Ramos (cell line): Measurements from ENCODE around the gene KCNMB2.

Experiments used
- in situ Hi-C: fragments of 300-500 bp; cut with MboI; formaldehyde crosslinking; loops from one replicate; pipeline ENCODE4 v1.14.3; 2022; ENCODE audit warnings: low sequenced_read_pairs; ENCODE audit not compliant: unreplicated experiment

The KCNMB2 gene

GRCh38 chr3:178562947-178563232, 26.7 kb downstream of the KCNMB2 start:
- in situ Hi-C loops = no loop called here

GRCh38 chr3:178567611-178568010, 31.4 kb downstream of the KCNMB2 start:
- in situ Hi-C loops = no loop called here

DNA sequence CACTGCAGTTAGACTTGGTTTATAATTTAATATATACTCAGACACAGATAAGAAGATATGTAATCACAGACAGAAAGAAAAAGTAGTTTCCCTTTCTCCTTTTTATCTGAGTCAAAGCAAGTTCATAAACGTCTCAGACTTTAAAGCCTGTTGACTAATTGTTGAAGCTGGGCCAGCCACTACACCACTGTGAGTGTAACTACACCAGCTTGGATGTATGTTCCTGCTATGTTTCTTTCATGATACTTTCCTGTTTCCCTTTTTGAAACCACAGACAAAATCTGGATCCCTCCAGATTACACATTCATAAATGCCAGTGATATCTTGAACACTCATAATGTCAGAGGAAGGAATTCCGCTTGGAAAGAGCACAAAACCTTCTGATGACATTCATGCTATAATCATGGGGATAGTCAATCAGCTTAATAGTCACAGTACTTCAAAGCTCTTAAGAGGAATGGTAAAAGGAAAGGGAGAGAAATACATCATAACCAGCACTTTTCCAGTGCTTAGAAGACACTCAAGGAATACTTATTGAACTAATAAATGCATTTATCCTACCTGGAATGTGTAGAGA, 32.0 kb downstream of the KCNMB2 start:
- in situ Hi-C loops = no loop called here

DNA sequence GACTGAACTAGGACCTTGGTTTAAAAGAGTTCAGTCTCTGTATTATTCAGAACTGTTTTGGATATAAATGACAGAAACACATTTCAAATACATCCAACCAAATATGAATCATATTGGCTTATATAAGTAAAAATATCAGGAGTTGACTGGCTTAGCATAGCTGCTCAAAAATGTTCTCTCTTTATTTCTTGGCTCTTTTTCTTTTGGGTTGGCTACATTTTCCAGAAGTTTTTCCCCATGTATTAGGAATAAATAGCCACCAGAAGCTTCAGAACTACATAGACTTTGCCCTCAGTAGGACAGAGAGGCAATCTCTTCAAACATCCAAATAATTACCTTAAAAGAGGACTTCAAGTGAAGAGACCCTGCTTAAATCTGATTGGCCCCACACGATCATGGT, 32.7 kb downstream of the KCNMB2 start:
- in situ Hi-C loops = no loop called here

DNA sequence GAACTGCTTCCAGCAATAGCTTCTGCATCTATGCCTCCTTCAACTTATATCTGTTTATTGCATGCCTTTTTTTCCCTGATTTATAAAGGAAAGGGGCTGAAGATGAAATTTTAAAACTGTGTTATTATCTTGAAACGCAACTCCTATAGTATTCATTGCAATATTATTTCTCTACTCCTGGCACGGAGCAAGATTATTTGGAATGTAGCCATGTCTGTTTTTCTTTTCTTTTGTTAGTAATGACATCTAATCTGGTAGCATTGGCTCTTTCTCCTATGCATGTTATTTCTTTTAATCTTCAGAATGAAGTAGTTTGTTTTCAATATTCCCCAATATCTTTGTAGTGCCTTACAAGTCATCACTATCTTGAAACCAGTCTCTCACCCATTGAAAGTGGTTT, 33.6 kb downstream of the KCNMB2 start:
- in situ Hi-C loops = no loop called here

- in situ Hi-C loops = no loop called here
Observed at GRCh38 chr3:178583963-178584575, 47.8 kb downstream of the KCNMB2 start.

DNA sequence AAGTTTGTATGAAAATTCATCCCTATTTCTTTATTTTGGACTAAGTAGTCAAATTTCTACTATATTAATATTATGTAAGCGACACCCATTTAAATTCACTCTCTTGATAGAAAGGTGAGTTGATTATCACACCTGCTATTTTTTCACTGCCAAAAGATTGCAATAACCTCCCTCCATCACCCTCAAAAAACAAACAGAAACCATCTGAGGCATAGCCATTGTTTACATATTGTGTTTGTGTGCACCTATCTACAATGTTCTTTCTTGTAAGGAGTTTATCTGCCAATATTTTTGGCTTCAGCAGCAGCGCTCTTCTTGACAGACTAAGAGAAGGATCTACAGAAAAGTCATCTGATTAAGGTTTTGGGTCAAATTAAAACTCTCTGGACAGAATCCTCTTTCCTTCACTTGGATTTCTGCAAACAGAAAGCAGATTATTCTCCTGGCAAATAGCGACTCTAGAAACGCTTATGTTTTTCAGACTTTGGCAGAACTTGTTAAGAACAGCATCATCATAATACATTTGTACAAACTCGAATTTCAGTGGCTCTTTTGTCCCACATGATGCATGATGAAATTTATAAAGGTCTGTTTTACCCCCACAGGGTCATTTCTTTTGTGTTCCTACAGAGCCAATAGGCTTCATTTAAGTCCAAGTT, 48.6 kb downstream of the KCNMB2 start:
- in situ Hi-C loops = no loop called here

GRCh38 chr3:178585454-178585853, 49.2 kb downstream of the KCNMB2 start:
- in situ Hi-C loops = no loop called here

- in situ Hi-C loops = no loop called here
Observed at GRCh38 chr3:178586076-178586475, 49.8 kb downstream of the KCNMB2 start.

GRCh38 chr3:178588628-178589027, 52.4 kb downstream of the KCNMB2 start:
- in situ Hi-C loops = no loop called here

GRCh38 chr3:178593786-178594185, 57.5 kb downstream of the KCNMB2 start:
- in situ Hi-C loops = no loop called here

GRCh38 chr3:178597371-178597770, 61.1 kb downstream of the KCNMB2 start:
- in situ Hi-C loops = no loop called here

- in situ Hi-C loops = no loop called here
Observed at GRCh38 chr3:178602856-178603255, 66.6 kb downstream of the KCNMB2 start.

- in situ Hi-C loops = no loop called here
Observed at GRCh38 chr3:178603735-178604134, 67.5 kb downstream of the KCNMB2 start.

- in situ Hi-C loops = no loop called here
Observed at GRCh38 chr3:178618197-178618596, 82.0 kb downstream of the KCNMB2 start.

- in situ Hi-C loops = no loop called here
Observed at GRCh38 chr3:178618896-178619295, 82.7 kb downstream of the KCNMB2 start.

GRCh38 chr3:178623666-178624255, 87.5 kb downstream of the KCNMB2 start:
- in situ Hi-C loops = no loop called here

- in situ Hi-C loops = no loop called here
Observed at GRCh38 chr3:178624276-178624675, 88.0 kb downstream of the KCNMB2 start.

- in situ Hi-C loops = no loop called here
Observed at GRCh38 chr3:178625053-178625600, 88.9 kb downstream of the KCNMB2 start.

DNA sequence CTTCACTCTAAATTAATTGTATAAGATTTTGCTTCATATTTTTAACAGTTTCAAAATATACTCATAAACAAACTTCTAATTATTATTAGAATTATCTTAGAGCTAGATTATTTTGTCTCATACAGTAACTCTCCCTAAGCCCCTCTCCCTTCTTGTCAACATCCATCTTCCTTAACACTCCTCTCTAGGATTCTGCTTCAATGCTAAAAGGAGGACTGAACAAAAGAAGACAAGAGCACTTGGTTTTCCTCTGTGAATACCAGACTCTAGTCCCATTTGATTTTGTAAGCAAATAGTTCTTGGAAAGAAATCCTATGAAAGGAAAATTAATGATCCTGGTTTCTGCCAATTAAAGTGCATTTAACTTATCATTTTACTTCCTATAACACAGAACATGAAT, 91.8 kb downstream of the KCNMB2 start:
- in situ Hi-C loops = no loop called here

GRCh38 chr3:178629430-178630178, 93.4 kb downstream of the KCNMB2 start:
- in situ Hi-C loops = no loop called here
